OCI-LY1 (cell line): ENCODE data around the gene GSX2.
"Not testable (repeated sequence)": the region's sequence is repeated elsewhere in the genome, so short reads cannot be mapped to it uniquely, and the experiment has no call there.

Experiments used
- H2AFZ ChIP-seq: fragments of 200-600 bp; sonication (generic), shearing (Covaris generic); 2 replicates; pipeline ENCODE4 v1.6.0; 2014; ENCODE audit warnings: antibody characterized with exemption, mild to moderate bottlenecking, low read length
- H3F3A ChIP-seq: fragments of 200-600 bp; sonication (generic), shearing (Covaris generic); 2 replicates; pipeline ENCODE4 v1.6.0; 2014; ENCODE audit warnings: mild to moderate bottlenecking, antibody characterized with exemption, low read length, moderate library complexity; ENCODE audit not compliant: insufficient read depth
- H3K27ac ChIP-seq: fragments of 200-600 bp; sonication (generic); 2 replicates; pipeline ENCODE4 v1.5.1; 2014; ENCODE audit warnings: low read length, mixed run types, mild to moderate bottlenecking, low read depth; ENCODE audit not compliant: poor library complexity, severe bottlenecking
- H3K27me3 ChIP-seq: fragments of 200-600 bp; sonication (generic); 2 replicates; pipeline ENCODE4 v1.6.0; 2014; ENCODE audit warnings: antibody characterized with exemption, mild to moderate bottlenecking, low read length, moderate library complexity; ENCODE audit not compliant: insufficient read depth
- H3K36me3 ChIP-seq: fragments of 200-600 bp; sonication (generic); 2 replicates; pipeline ENCODE4 v1.6.1; 2014; ENCODE audit warnings: mild to moderate bottlenecking, antibody characterized with exemption, low read length, moderate library complexity, mixed read lengths; ENCODE audit not compliant: insufficient read depth
- H3K4me1 ChIP-seq: fragments of 200-600 bp; sonication (generic); 2 replicates; pipeline ENCODE4 v1.5.1; 2014; ENCODE audit warnings: mild to moderate bottlenecking, low read length, moderate library complexity; ENCODE audit not compliant: insufficient read depth, severe bottlenecking
- H3K4me2 ChIP-seq: fragments of 200-600 bp; sonication (generic), shearing (Covaris generic); 2 replicates; pipeline ENCODE4 v1.6.1; 2014; ENCODE audit warnings: low read length
- H3K4me3 ChIP-seq: fragments of 200-600 bp; sonication (generic); 2 replicates; pipeline ENCODE4 v1.5.1; 2014; ENCODE audit warnings: low read length, low read depth, mild to moderate bottlenecking, mixed read lengths; ENCODE audit not compliant: poor library complexity, severe bottlenecking
- H3K79me2 ChIP-seq: fragments of 200-600 bp; shearing (Covaris generic); 2 replicates; pipeline ENCODE4 v1.6.1; 2016; ENCODE audit warnings: mixed run types, low read length, mixed read lengths; ENCODE audit not compliant: insufficient read depth
- H3K9ac ChIP-seq: fragments of 200-600 bp; sonication (generic), shearing (Covaris generic); 2 replicates; pipeline ENCODE4 v1.6.1; 2014; ENCODE audit warnings: mild to moderate bottlenecking, low read length, mixed read lengths
- H3K9me2 ChIP-seq: fragments of 200-600 bp; sonication (generic), shearing (Covaris generic); 2 replicates; pipeline ENCODE4 v1.6.1; 2014; ENCODE audit warnings: low read depth, mild to moderate bottlenecking, low read length, mixed read lengths
- H3K9me3 ChIP-seq: fragments of 200-600 bp; shearing (Covaris generic); 2 replicates; pipeline ENCODE4 v1.6.1; 2014; ENCODE audit warnings: low read length, mixed read lengths
- H4K20me1 ChIP-seq: fragments of 200-600 bp; sonication (generic), shearing (Covaris generic); 2 replicates; pipeline ENCODE4 v1.6.0; 2016; ENCODE audit warnings: mild to moderate bottlenecking, low read length; ENCODE audit not compliant: insufficient read depth
- EZH2 ChIP-seq: fragments of 200-600 bp; sonication (generic), shearing (Covaris generic); IDR thresholded peaks from 2 replicates; pipeline ENCODE4 v1.8.0; 2017; ENCODE audit warnings: borderline replicate concordance, mixed run types, mild to moderate bottlenecking, antibody characterized with exemption, low read length, moderate library complexity, mixed read lengths
- TF ChIP-seq, protein P1 (sequence below): fragments of 200-600 bp; sonication (generic), shearing (Covaris generic); IDR thresholded peaks from 2 replicates; pipeline ENCODE4 v1.5.1; 2017; ENCODE audit warnings: mild to moderate bottlenecking, antibody characterized with exemption, low read length, moderate library complexity, mixed read lengths

The GSX2 gene

DNA sequence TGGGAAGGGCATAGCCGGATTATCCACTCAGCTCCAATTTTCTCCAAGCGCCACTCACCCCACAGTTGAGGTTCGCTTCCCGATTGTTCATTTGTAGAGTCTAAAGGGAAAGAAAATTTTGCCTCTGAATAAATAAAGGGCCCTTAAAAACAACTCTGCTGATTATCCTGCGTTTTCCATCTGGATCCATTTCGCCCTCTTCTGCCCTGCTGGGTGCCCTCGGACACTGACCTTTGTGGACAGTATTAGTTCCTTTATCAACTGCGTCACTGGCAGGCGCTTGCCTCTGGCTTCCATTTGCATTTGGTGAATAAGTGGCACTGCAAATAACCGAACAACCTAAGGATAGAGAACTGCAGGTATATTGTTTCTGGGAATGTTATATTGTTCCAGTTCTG, 10.1 kb downstream of the GSX2 start:
- Histone ChIP-seq H4K20me1 (no peaks in the 10 kb centered on the region), H3K4me1 (no peaks in the 10 kb centered on the region), H3K9ac (no peak overlapping the region), H2AFZ (no peak overlapping the region), H3K9me2 (no peaks in the 10 kb centered on the region), H3K27me3 (no peaks in the 10 kb centered on the region), H3K27ac (no peak overlapping the region), H3F3A (no peaks in the 10 kb centered on the region), H3K9me3 (no peaks in the 10 kb centered on the region), H3K4me2 (no peak overlapping the region), H3K79me2 (no peaks in the 10 kb centered on the region), H3K4me3 (no peak overlapping the region), H3K36me3 (no peaks in the 10 kb centered on the region)
- TF ChIP-seq EZH2: no peak
- TF ChIP-seq, protein P1, sequence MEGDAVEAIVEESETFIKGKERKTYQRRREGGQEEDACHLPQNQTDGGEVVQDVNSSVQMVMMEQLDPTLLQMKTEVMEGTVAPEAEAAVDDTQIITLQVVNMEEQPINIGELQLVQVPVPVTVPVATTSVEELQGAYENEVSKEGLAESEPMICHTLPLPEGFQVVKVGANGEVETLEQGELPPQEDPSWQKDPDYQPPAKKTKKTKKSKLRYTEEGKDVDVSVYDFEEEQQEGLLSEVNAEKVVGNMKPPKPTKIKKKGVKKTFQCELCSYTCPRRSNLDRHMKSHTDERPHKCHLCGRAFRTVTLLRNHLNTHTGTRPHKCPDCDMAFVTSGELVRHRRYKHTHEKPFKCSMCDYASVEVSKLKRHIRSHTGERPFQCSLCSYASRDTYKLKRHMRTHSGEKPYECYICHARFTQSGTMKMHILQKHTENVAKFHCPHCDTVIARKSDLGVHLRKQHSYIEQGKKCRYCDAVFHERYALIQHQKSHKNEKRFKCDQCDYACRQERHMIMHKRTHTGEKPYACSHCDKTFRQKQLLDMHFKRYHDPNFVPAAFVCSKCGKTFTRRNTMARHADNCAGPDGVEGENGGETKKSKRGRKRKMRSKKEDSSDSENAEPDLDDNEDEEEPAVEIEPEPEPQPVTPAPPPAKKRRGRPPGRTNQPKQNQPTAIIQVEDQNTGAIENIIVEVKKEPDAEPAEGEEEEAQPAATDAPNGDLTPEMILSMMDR: no peak

DNA sequence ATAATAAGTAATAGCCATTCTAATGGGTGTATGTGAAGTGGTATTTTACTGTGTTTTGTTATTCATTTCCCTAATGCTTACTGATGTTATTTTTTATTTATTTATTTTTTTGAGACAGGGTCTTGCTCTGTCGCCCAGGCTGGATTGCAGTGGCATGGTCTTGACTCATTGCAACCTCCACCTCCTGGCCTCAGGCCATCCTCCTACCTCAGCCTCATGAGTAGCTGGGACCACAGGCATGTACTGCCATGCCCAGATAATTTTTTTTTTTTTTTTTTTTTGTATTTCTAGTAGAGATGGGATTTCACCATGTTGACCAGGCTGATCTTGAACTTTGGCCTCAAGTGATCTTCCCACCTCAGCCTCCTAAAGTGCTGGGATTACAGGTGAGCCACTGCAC, 13.2 kb downstream of the GSX2 start:
- not testable (repeated sequence) for H3K4me3 ChIP-seq, H3K4me1 ChIP-seq, H3K9me2 ChIP-seq, H2AFZ ChIP-seq, H3K36me3 ChIP-seq, H3K79me2 ChIP-seq, H4K20me1 ChIP-seq, H3K9ac ChIP-seq, H3F3A ChIP-seq, H3K27me3 ChIP-seq, H3K4me2 ChIP-seq, H3K27ac ChIP-seq, H3K9me3 ChIP-seq

DNA sequence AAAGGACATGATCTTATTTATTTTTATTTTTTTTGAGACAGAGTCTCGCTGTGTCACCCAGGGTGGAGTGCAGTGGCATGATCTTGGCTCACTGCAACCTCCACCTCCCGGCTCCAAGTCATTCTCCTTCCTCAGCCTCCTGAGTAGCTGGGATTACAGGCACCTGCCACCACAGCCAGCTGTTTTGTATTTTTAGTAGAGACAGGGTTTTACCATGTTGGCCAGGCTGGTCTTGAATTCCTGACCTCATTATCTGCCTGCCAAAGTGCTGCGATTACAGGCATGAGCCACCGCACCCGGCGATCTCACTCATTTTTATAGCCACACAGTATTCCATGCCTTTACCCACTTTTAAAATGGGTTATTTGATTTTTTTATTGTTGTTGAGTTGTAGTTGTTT, 16.3 kb downstream of the GSX2 start:
- H3F3A ChIP-seq, H3K27me3 ChIP-seq: not testable (repeated sequence)

DNA sequence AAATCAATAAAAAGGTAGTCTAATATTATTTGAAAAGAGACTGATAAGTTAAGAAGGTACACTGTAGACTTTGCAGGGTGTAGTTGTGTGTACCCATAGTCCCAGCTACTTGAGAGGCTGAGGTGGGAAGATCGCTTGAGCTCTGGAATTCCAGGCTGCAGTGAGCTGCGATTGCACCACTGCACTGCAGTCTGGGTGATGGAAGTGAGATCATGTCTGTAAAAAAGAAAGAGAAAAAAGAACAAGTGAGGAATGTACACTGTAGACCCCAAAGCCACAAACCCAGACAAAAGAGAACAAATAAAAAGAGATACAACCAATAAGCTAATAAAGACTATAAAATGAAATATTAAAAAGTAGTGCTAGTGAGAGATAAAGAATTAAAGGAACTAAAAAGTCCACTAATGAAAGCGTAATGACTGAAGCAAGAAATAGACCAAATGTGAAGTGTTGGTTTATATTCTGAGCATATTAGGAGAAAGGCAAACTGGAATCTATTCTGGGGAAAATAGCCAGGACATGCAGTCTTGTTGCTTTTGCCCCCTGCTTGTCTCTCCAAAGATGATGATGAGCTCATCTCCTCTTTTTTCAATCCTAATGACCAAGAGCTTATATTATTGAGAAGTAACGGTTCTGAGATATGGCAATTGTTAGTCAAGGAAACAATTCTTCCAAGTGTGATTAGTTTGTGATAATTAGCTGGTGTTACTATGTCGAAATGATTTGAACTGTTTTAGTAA, 19.1 kb downstream of the GSX2 start:
- TF ChIP-seq EZH2: no peak
- TF ChIP-seq, protein P1: no peak
- Histone ChIP-seq H3K4me2 (no peak overlapping the region), H3K27ac (no peak overlapping the region), H3K36me3 (no peaks in the 10 kb centered on the region), H4K20me1 (no peaks in the 10 kb centered on the region), H3K9me3 (no peaks in the 10 kb centered on the region), H2AFZ (no peak overlapping the region), H3K27me3 (no peaks in the 10 kb centered on the region), H3K4me1 (no peaks in the 10 kb centered on the region), H3K79me2 (no peaks in the 10 kb centered on the region), H3K9me2 (no peaks in the 10 kb centered on the region), H3F3A (no peaks in the 10 kb centered on the region), H3K9ac (no peak overlapping the region), H3K4me3 (no peak overlapping the region)

More for the DNA sequence above, 16.3 kb downstream of the GSX2 start:
- not testable (repeated sequence) for H3K36me3 ChIP-seq, H3K4me2 ChIP-seq, H2AFZ ChIP-seq, H3K4me1 ChIP-seq, H3K27ac ChIP-seq, H3K79me2 ChIP-seq, H3K9me3 ChIP-seq, H3K9ac ChIP-seq, H4K20me1 ChIP-seq, H3K4me3 ChIP-seq, H3K9me2 ChIP-seq
